ENCODE results near the gene ZMIZ2.
"Not testable (repeated sequence)": the region's sequence is repeated elsewhere in the genome, so short reads cannot be mapped to it uniquely, and the experiment has no call there.

The ZMIZ2 gene

DNA sequence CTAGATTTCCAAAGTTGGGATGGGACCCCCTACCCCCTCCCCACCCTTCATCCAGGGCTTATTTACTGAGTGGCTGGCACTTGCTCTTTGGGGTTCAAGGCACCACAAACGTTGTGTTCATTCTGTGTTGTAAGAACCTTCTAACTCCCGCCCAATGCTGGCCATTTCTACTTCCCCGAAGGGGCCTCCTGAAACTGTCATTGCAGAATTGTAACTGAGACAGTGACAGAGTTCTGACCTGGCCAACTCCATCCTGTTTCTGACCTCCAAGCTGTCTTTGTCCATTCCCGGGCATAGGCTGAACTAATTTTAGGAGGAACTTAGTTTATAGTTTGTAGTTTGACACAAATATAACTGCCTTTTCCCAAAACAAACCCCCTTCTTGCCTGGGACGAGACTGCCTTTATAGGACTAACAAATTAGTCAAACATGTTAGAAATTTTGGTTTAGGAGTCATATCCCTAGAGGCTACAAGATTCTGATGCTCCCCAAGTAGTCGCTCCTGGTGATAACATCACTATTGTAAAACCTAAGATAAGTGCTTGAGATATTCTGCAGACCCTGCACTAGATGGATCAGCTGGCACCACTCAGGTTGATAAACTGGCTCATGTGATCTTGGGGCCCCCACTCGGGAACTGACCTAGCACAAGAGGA lies 34.8 kb upstream of the ZMIZ2 start:
- TF ChIP-seq, protein P1, sequence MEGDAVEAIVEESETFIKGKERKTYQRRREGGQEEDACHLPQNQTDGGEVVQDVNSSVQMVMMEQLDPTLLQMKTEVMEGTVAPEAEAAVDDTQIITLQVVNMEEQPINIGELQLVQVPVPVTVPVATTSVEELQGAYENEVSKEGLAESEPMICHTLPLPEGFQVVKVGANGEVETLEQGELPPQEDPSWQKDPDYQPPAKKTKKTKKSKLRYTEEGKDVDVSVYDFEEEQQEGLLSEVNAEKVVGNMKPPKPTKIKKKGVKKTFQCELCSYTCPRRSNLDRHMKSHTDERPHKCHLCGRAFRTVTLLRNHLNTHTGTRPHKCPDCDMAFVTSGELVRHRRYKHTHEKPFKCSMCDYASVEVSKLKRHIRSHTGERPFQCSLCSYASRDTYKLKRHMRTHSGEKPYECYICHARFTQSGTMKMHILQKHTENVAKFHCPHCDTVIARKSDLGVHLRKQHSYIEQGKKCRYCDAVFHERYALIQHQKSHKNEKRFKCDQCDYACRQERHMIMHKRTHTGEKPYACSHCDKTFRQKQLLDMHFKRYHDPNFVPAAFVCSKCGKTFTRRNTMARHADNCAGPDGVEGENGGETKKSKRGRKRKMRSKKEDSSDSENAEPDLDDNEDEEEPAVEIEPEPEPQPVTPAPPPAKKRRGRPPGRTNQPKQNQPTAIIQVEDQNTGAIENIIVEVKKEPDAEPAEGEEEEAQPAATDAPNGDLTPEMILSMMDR (IDR thresholded peaks at IDR 0.05), result no peak
- H3K27ac ChIP-seq, result no peak overlapping the region

DNA sequence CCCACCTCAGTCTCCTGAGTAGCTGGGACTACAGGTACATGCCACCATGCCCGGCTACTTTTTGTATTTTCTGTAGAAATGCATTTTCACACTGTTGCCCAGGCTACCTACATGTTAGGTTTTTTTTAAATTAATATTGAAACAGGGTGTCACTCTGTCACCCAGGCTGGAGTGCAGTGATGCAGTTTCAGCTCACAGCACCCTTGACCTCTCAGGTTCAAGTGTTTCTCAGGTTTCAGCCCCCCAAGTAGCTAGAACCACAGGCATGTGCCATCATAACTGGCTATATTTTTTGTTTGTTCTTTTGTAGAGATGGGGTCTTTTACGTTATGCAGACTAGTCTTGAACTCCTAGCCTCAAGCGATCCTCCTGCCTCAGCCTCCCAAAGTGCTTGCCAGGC lies 32.4 kb upstream of the ZMIZ2 start:
- no peak overlapping the region for H3K27ac ChIP-seq
- no peak for TF ChIP-seq ZFX (IDR thresholded peaks at IDR 0.05; ENCODE audit: borderline replicate concordance)
- TF ChIP-seq, protein P1 (IDR thresholded peaks at IDR 0.05), result no peak

DNA sequence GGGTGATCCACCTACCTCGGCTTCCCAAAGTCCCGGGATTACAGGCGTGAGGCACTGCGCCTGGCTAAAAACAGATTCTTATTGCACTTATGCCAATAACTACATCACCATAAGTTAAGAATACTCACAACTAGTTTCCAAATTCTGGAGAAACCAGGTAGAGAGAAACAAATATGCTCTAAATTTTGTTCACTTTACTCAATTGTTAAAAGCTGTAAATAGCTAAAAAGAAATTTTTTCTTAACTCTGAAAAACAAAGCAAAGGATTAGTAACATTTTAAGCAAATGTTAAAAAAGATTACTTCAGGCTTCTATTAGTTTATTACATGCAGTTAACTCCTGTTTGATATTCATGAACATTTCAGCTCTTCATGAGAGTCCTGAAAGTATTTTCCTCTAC lies 28.3 kb upstream of the ZMIZ2 start:
- TF ChIP-seq ZFX (IDR thresholded peaks at IDR 0.05; ENCODE audit: borderline replicate concordance), result no peak
- TF ChIP-seq, protein P1 (IDR thresholded peaks at IDR 0.05), result no peak
- no peak overlapping the region for H3K27ac ChIP-seq

DNA sequence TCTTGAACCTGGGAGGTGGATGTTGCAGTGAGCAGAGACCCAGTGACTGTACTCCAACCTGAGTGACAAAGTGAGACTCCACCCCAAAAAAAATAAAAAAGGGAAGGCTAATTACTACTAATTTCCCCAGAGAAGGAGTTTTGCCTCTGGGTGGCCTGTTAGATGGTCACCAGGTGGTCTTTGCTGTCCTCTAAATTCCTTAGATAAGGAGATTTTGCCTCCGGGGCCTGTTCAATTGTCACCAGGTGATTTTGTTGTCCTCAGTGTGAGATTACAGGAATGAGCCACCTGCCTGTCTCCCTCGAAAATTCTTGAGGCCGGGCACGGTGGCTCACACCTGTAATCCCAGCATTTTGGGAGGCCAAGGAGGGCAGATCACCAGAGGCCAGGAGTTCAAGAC lies 24.4 kb upstream of the ZMIZ2 start:
- no peak overlapping the region for H3K27ac ChIP-seq
- TF ChIP-seq, protein P1 (IDR thresholded peaks at IDR 0.05), result no peak
- no peak for TF ChIP-seq ZFX (IDR thresholded peaks at IDR 0.05; ENCODE audit: borderline replicate concordance)

DNA sequence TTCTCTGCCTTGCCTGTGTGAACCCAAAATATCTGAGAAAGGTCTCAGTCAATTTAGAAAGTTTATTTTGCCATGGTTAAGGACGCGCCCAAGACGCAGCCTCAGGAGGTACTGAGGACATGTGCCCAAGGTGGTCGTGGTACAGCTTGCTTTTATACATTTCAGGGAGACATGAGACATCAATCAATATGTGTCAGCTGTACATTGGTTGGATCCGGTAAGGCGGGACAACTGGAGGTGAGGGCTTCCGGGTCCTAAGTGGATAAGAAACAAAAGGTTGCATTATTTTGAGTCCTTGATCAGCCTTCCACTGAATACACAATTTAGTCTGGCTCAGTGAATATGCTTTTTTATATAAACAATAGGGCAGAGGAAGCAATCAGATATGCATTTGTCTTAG lies 22.4 kb upstream of the ZMIZ2 start:
- not testable (repeated sequence) for H3K27ac ChIP-seq

DNA sequence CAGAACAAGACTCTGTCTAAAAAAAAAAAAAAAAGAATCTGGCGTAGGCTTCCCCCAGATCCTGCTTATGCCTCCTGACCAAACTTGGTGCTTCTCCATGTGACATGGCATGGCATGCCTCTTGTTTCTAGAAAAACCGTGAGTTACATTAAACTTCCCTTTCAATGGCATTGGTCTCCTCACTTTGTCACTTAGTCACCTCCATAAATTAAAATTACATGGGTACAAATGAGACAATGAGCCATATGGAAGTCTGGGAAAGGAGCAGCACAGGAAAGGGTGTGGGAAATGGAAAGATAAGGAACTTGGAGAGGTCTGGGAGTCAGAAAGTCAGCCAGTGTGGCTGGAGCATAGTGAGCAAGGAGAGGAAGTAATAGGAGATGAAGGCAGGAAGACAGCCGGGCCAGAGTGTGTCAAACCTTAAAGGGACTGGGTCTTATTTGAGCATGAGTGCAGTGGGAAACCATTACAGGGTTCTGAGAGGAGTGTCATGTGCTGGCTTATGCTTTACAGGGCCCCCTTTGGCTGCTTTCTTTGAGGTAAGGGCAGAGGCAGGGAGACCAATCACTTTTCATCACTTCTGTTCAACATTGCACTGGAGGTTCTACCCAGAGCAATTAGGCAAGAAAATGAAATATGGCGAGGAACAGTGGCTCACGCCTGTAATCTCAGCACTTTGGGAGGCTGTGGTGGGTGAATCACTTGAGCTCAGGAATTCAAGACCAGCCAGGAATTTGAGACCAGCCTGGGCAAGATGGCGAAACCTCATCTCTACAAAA lies 21.3 kb upstream of the ZMIZ2 start:
- H3K27ac ChIP-seq, result no peak overlapping the region
- TF ChIP-seq ZFX (IDR thresholded peaks at IDR 0.05; ENCODE audit: borderline replicate concordance), result no peak
- TF ChIP-seq, protein P1 (IDR thresholded peaks at IDR 0.05), result no peak

DNA sequence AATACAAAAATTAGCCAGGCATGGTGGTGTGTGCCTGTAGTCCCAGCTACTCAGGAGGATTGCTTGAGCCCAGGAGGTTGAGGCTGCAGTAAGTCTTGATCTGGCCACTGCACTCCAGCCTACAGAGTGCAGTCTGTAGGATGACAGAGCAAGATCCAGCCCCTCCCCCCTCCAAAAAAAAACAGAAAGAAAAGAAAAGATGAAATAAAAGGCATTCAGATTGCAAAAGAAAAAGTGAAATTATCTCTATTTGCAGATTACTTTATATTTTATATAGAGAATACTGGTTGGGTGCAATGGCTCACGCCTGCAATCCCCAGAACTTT lies 20.7 kb upstream of the ZMIZ2 start:
- no peak overlapping the region for H3K27ac ChIP-seq
- TF ChIP-seq, protein P1 (IDR thresholded peaks at IDR 0.05), result no peak
- no peak for TF ChIP-seq ZFX (IDR thresholded peaks at IDR 0.05; ENCODE audit: borderline replicate concordance)
